ENCODE measurements around the gene SCRN2.

GRCh38 chr17:47860386-47860785, 19.3 kb upstream of the SCRN2 start:
- no peak for TF ChIP-seq TOX (CRISPR knock-in tag; IDR thresholded peaks at IDR 0.05; ENCODE audit: borderline replicate concordance)
- TF ChIP-seq TCF4 (CRISPR knock-in tag; IDR thresholded peaks at IDR 0.05; ENCODE audit: borderline replicate concordance): no peak
- no peak for TF ChIP-seq OSR1 (CRISPR knock-in tag; IDR thresholded peaks at IDR 0.05)
- TF ChIP-seq, protein P1, sequence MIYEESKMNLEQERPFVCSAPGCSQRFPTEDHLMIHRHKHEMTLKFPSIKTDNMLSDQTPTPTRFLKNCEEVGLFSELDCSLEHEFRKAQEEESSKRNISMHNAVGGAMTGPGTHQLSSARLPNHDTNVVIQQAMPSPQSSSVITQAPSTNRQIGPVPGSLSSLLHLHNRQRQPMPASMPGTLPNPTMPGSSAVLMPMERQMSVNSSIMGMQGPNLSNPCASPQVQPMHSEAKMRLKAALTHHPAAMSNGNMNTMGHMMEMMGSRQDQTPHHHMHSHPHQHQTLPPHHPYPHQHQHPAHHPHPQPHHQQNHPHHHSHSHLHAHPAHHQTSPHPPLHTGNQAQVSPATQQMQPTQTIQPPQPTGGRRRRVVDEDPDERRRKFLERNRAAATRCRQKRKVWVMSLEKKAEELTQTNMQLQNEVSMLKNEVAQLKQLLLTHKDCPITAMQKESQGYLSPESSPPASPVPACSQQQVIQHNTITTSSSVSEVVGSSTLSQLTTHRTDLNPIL (CRISPR knock-in tag; IDR thresholded peaks at IDR 0.05; ENCODE audit: low read depth): no peak
- TF ChIP-seq, protein P2, sequence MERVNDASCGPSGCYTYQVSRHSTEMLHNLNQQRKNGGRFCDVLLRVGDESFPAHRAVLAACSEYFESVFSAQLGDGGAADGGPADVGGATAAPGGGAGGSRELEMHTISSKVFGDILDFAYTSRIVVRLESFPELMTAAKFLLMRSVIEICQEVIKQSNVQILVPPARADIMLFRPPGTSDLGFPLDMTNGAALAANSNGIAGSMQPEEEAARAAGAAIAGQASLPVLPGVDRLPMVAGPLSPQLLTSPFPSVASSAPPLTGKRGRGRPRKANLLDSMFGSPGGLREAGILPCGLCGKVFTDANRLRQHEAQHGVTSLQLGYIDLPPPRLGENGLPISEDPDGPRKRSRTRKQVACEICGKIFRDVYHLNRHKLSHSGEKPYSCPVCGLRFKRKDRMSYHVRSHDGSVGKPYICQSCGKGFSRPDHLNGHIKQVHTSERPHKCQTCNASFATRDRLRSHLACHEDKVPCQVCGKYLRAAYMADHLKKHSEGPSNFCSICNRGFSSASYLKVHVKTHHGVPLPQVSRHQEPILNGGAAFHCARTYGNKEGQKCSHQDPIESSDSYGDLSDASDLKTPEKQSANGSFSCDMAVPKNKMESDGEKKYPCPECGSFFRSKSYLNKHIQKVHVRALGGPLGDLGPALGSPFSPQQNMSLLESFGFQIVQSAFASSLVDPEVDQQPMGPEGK (CRISPR knock-in tag; IDR thresholded peaks at IDR 0.05; ENCODE audit: borderline replicate concordance): no peak
- no peak for TF ChIP-seq SNAI2 (CRISPR knock-in tag; IDR thresholded peaks at IDR 0.05)
- TF ChIP-seq ZFP3 (CRISPR knock-in tag; IDR thresholded peaks at IDR 0.05): no peak
- TF ChIP-seq, protein P3, sequence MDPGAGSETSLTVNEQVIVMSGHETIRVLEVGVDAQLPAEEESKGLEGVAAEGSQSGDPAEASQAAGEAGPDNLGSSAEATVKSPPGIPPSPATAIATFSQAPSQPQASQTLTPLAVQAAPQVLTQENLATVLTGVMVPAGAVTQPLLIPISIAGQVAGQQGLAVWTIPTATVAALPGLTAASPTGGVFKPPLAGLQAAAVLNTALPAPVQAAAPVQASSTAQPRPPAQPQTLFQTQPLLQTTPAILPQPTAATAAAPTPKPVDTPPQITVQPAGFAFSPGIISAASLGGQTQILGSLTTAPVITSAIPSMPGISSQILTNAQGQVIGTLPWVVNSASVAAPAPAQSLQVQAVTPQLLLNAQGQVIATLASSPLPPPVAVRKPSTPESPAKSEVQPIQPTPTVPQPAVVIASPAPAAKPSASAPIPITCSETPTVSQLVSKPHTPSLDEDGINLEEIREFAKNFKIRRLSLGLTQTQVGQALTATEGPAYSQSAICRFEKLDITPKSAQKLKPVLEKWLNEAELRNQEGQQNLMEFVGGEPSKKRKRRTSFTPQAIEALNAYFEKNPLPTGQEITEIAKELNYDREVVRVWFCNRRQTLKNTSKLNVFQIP (CRISPR knock-in tag; IDR thresholded peaks at IDR 0.05; ENCODE audit: borderline replicate concordance, low read depth): no peak
- TF ChIP-seq ZC3H10 (CRISPR knock-in tag; IDR thresholded peaks at IDR 0.05): no peak

Data from SK-N-SH treated with all-trans-retinoic acid at 6 μM for 48 hours (cell line).